ENCODE results near the gene AMBRA1.

Gene AMBRA1

DNA sequence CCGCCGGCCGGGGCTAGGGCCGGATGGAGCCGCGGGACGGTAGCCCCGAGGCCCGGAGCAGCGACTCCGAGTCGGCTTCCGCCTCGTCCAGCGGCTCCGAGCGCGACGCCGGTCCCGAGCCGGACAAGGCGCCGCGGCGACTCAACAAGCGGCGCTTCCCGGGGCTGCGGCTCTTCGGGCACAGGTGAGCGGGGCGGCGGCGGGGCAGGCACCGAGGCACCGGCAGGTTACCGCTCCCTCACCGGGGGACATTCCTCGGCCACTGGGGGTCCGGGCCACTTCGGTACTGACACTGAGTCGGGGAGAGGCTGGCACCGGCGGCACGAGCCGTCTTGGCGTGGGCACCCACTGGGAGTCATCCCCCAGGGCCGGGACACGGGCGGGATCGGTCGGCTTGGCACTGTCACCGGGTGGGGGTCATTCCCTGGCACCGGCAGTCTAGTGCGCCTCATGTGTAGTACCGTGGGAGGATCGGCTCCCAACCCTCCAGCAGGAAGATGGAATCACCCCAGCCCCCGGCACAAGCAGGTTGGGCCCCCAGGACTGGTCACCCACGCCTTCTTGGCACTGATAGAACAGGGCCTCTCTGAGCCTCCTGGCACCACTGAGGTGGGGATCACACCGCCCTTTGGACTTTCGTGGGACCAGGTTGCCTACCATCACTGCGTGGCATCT lies 246.0 kb downstream of the AMBRA1 start:
- DNase-seq (ENCODE audit: low spot score) = no peak

GRCh38 chr11:46346886-46347636 lies 246.8 kb downstream of the AMBRA1 start, which contains the start of gene DGKZ:
Gene DGKZ (plus strand): TSS chr11:46347463. CDS start chr11:46347660, 197 bp downstream.
- peak; percentile 75 for DNase-seq (ENCODE audit: low spot score)

Data from cerebellar cortex (tissue), 1 donor.